ENCODE measurements around the gene CEP120.

The CEP120 gene

GRCh38 chr5:123299136-123299535 is 124.1 kb downstream of the CEP120 start:
- Histone ChIP-seq H3K4me3 (ENCODE audit: low read length) (no peak overlapping the region), H3K4me2 (ENCODE audit: low read length) (no peak overlapping the region), H3K79me2 (ENCODE audit: control insufficient read depth, low read length) (no peaks in the 10 kb centered on the region), H3K36me3 (ENCODE audit: control insufficient read depth, low read length) (no peaks in the 10 kb centered on the region), H3K9me3 (ENCODE audit: control insufficient read depth, insufficient read depth, low read length) (no peaks in the 10 kb centered on the region), H3K27me3 (ENCODE audit: control insufficient read depth, low read length) (peaks cover 2% of the 10 kb centered on the region; the same call in 1 of the 2 replicates), H4K20me1 (ENCODE audit: control insufficient read depth, insufficient read depth, low read depth, low read length) (no peaks in the 10 kb centered on the region), H3K27ac (ENCODE audit: low read depth, low read length) (no peak overlapping the region), H3K4me1 (ENCODE audit: control insufficient read depth, low read length) (no peaks in the 10 kb centered on the region), H3K9me2 (replicated peaks; ENCODE audit: control insufficient read depth, low read length) (no peaks in the 10 kb centered on the region), H3F3A (ENCODE audit: control insufficient read depth, insufficient read depth) (no peaks in the 10 kb centered on the region)
- TF ChIP-seq EZH2phosphoT487 (IDR thresholded peaks at IDR 0.05; ENCODE audit: borderline replicate concordance, low read length): no peak
- no peak for TF ChIP-seq CTCF (IDR thresholded peaks at IDR 0.05; ENCODE audit: low read depth, low read length, poor library complexity, severe bottlenecking)

- no peaks in the 10 kb centered on the region for H3K36me3 ChIP-seq (ENCODE audit: control insufficient read depth, low read length)
- H3K27ac ChIP-seq (ENCODE audit: low read depth, low read length): no peak overlapping the region
- H3K9me2 ChIP-seq (replicated peaks; ENCODE audit: control insufficient read depth, low read length): no peaks in the 10 kb centered on the region
- TF ChIP-seq CTCF (IDR thresholded peaks at IDR 0.05; ENCODE audit: low read depth, low read length, poor library complexity, severe bottlenecking) (no peak), EZH2phosphoT487 (IDR thresholded peaks at IDR 0.05; ENCODE audit: borderline replicate concordance, low read length) (no peak)
- H3K27me3 ChIP-seq (ENCODE audit: control insufficient read depth, low read length): peaks cover 2% of the 10 kb centered on the region; the same call in 1 of the 2 replicates
- no peak overlapping the region for H3K4me3 ChIP-seq (ENCODE audit: low read length)
- H3K4me1 ChIP-seq (ENCODE audit: control insufficient read depth, low read length): no peaks in the 10 kb centered on the region
- no peaks in the 10 kb centered on the region for H3K9me3 ChIP-seq (ENCODE audit: control insufficient read depth, insufficient read depth, low read length)
- no peaks in the 10 kb centered on the region for H4K20me1 ChIP-seq (ENCODE audit: control insufficient read depth, insufficient read depth, low read depth, low read length)
- no peaks in the 10 kb centered on the region for H3K79me2 ChIP-seq (ENCODE audit: control insufficient read depth, low read length)
- no peaks in the 10 kb centered on the region for H3F3A ChIP-seq (ENCODE audit: control insufficient read depth, insufficient read depth)
- no peak overlapping the region for H3K4me2 ChIP-seq (ENCODE audit: low read length)
These were observed 124.7 kb downstream of the CEP120 start for GRCh38 chr5:123298335-123299030.

- H3K9me2 ChIP-seq (replicated peaks; ENCODE audit: control insufficient read depth, low read length): no peaks in the 10 kb centered on the region
- no peak overlapping the region for H3K4me2 ChIP-seq (ENCODE audit: low read length)
- H3K9me3 ChIP-seq (ENCODE audit: control insufficient read depth, insufficient read depth, low read length): no peaks in the 10 kb centered on the region
- H4K20me1 ChIP-seq (ENCODE audit: control insufficient read depth, insufficient read depth, low read depth, low read length): no peaks in the 10 kb centered on the region
- no peak overlapping the region for H3K4me3 ChIP-seq (ENCODE audit: low read length)
- 0 out of 2 replicates have a peak, but pooled peaks cover 2% of the 10 kb centered on the region for H3K27me3 ChIP-seq (ENCODE audit: control insufficient read depth, low read length)
- no peaks in the 10 kb centered on the region for H3K36me3 ChIP-seq (ENCODE audit: control insufficient read depth, low read length)
- no peak overlapping the region for H3K27ac ChIP-seq (ENCODE audit: low read depth, low read length)
- H3K79me2 ChIP-seq (ENCODE audit: control insufficient read depth, low read length): no peaks in the 10 kb centered on the region
- TF ChIP-seq CTCF (IDR thresholded peaks at IDR 0.05; ENCODE audit: low read depth, low read length, poor library complexity, severe bottlenecking) (no peak), EZH2phosphoT487 (IDR thresholded peaks at IDR 0.05; ENCODE audit: borderline replicate concordance, low read length) (no peak)
- no peaks in the 10 kb centered on the region for H3F3A ChIP-seq (ENCODE audit: control insufficient read depth, insufficient read depth)
- no peaks in the 10 kb centered on the region for H3K4me1 ChIP-seq (ENCODE audit: control insufficient read depth, low read length)
These were observed 125.3 kb downstream of the CEP120 start for GRCh38 chr5:123297866-123298265.

All from DOHH2 (cell line).